RWPE1 (cell line): ENCODE data around the gene ATG4A.
A peak's percentile ranks its signal among the peaks of the same experiment; 100 is the strongest.

Source experiments
- CTCF ChIA-PET: fragments of 350-600 bp; sonication (Branson Sonifier 250); formaldehyde crosslinking; extraction: SDS; loops from one replicate; lab custom pipeline; 2021; lab: Yijun Ruan, JAX
- POLR2A ChIA-PET: fragments of 400-600 bp; formaldehyde crosslinking; extraction: SDS; loops from one replicate; lab custom pipeline; 2020; ENCODE audit warnings: antibody characterized with exemption; ENCODE audit not compliant: low non-redundant PET; lab: Yijun Ruan, JAX
- DNase-seq: peaks from one replicate; pipeline ENCODE4 v3.0.0; 2012; ENCODE audit warnings: low spot score
- H3K27ac ChIP-seq: fragments of 450-650 bp; 2 replicates; pipeline ENCODE4 v1.5.1; 2017
- CTCF ChIP-seq: fragments of 450-650 bp; conservative IDR thresholded peaks from 2 replicates; pipeline ENCODE4 v1.5.1; 2017; ENCODE audit warnings: low read depth, mild to moderate bottlenecking

The ATG4A gene

GRCh38 chrX:108105473-108105872 is 13.9 kb downstream of the ATG4A start:
- TF ChIP-seq CTCF = no peak
- H3K27ac ChIP-seq = no peak overlapping the region
- no peak for DNase-seq
- CTCF ChIA-PET = no interaction called here
- POLR2A ChIA-PET = no interaction called here

GRCh38 chrX:108114541-108114940 is 23.0 kb downstream of the ATG4A start:
- POLR2A ChIA-PET = no interaction called here
- TF ChIP-seq CTCF = no peak
- no peak overlapping the region for H3K27ac ChIP-seq
- CTCF ChIA-PET = interaction anchor here (0.7 kb wide), 1 partner anchor 36 kb away, joined by 3 read pairs; no protein-coding TSS in a partner anchor
- DNase-seq = no peak

- ChIA-PET POLR2A (no interaction called here), CTCF (no interaction called here)
- no peak overlapping the region for H3K27ac ChIP-seq
- no peak for DNase-seq
- no peak for TF ChIP-seq CTCF
Observed at GRCh38 chrX:108117988-108118387, 26.4 kb downstream of the ATG4A start.

GRCh38 chrX:108121291-108121690 is 29.7 kb downstream of the ATG4A start:
- H3K27ac ChIP-seq = no peak overlapping the region
- CTCF ChIA-PET = no interaction called here
- POLR2A ChIA-PET = no interaction called here
- DNase-seq = no peak
- TF ChIP-seq CTCF = no peak

GRCh38 chrX:108122748-108123147 is 31.2 kb downstream of the ATG4A start:
- ChIA-PET CTCF (no interaction called here), POLR2A (no interaction called here)
- DNase-seq = peak; percentile 16
- no peak for TF ChIP-seq CTCF
- no peak overlapping the region for H3K27ac ChIP-seq

GRCh38 chrX:108123591-108124366 is 32.2 kb downstream of the ATG4A start:
- ChIA-PET POLR2A (no interaction called here), CTCF (interaction anchor here (0.7 kb wide), 1 partner anchor 16 kb away, joined by 4 read pairs; no protein-coding TSS in a partner anchor)
- no peak for DNase-seq
- no peak for TF ChIP-seq CTCF
- H3K27ac ChIP-seq = no peak overlapping the region
